Right ventricle myocardium superior (tissue), 1 donor: ENCODE data around the gene GABRB3. TPM values are rescaled to one million over a fixed set of nuclear protein-coding genes. Genes with fewer than 3 reads are reported as not detected.

Experiments used
- ATAC-seq: fragments of 200-7000 bp; cut with Tn5 transposase; one replicate; pipeline ENCODE4 v1.9.1; 2020; ENCODE audit warnings: mild to moderate bottlenecking; ENCODE audit not compliant: poor library complexity
- DNase-seq: peaks from one replicate; pipeline ENCODE4 v3.0.0-alpha.2; 2020
- intact Hi-C: fragments of 100-400 bp; cut with DNase I; formaldehyde crosslinking; loops from one replicate; pipeline ENCODE4 v1.11.2; 2022
- total RNA-seq: library from RNA; stranded (reverse); fragmentation: NEBNext Ultra II Directional; extraction: Animal tissue kit (Norgen Biotek cat#: 25700); gene quantifications from one replicate; pipeline ENCODE4 v1.2.1, GENCODE V29; 2021
- donor health status: DM: no; HTN: yes; CAD: no; lungs with severe emphysema.

The GABRB3 gene
- total RNA-seq, 1 donor from 2014 or later, result 1.6 TPM

DNA sequence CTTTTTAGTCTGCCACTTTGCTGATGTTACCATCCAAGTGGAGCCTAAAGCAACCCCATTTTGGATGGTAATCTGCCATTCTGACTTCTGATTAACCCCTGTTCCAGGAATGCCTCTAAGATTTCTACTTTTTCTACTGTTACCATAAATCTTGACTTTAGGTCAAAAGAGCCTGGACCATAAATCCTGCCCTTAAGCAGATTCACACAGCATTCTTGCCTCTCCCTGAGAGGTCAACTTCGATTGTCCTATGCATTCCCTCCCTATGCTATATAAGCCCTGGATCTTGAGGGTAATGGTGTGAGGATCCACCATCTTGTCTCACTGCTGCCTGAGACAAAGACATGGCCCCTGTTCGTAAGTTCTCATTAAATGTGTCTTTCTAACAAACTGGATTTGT lies 177.3 kb downstream of the GABRB3 start:
- ATAC-seq (no peak), DNase-seq (no peak)
- intact Hi-C loops, result no loop called here

DNA sequence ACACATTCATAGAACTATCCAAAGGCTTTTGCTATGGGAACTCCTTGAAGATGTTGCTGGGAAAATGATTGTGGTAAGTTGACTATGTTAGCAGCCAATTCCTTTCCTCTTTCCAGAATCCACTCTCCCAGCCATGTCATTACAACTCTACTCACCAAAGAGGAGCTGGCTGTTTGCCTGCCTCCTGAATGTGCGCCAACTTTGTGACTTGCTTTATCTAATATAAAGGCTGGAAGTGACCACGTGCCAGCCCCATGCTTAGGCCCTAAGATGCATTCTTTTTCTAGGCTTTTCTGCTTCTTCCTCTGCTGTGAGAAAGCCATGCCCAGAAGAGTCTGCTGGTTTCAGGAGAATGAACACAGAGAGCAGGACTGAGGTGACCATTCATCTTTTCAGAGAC lies 182.2 kb downstream of the GABRB3 start:
- ATAC-seq (no peak), DNase-seq (no peak)
- intact Hi-C loops, result no loop called here

DNA sequence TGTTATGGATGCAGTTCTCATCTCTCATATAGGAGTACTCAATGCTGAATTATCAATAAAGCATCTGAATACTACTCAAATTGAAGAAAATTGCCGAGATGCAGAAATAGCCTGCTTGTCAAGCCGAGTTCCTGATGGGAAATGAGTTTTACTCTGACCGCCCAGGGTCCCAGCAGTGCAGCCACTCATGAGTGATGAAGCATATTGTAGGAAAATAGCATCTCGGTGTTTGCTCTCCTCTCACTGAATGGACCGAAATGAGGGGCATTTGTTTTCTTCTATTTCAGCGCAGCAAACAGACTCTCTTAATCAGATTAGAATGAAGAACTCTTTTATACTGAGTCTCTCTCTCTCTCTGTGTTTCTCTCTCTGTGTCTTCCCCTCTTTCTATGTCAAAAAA lies 190.0 kb downstream of the GABRB3 start:
- ATAC-seq, result no peak
- intact Hi-C loops, result no loop called here
- no peak for DNase-seq

DNA sequence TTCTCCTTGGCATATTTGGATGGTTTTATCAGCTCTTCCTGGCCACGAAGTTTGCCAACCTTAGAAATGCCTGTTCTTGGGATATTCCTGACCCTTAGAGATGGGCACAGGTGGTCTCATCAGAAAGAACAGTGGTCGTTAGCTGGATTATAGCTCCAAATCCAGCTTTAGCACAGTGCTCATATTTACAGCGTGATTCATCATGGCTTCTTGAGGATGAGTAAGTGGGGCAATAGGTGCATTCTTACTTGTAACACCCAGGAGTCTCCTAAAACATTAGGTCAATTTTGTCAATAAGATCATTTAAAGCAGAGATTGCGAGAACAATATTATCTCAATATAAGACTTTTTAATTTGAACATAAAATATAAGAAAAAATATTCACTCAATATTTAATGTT lies 191.9 kb downstream of the GABRB3 start:
- ATAC-seq, result no peak
- intact Hi-C loops, result no loop called here

DNA sequence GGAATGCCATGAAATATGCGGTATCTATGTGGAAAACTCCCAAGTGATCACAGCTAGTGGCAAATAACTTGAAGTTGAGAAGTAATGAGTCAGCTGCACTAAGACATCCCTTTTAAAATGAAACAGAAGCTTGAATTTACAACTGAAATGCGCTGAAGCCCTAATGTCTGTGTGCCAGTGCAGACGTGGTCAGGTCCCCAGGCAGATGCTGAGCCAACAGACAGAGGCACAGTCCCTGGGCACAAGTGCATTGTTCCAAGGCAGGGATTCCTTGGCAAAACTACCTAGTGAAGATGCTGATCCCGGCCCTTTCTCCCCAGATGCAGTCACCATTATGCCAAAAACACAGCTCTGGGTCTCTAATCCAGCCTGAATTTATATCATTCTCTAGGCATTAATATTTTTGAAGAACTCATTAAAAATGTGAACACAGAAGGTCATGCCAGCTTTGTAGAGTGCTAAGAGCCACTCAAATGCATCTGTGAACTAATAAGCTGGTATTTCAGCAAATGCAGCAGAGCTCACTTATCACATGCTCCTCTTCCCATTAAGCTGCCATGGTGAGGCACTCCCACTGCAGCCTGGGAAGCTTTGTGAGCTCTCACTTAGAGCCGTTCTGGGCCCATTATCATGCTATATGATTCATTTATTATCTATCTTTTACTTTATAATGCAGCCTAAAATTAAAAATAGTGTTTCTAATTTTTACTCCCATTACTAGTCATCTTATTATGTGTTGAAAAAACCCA lies 200.1 kb downstream of the GABRB3 start:
- no peak for ATAC-seq
- no peak for DNase-seq
- intact Hi-C loops, result no loop called here

More for the DNA sequence above, 191.9 kb downstream of the GABRB3 start:
- DNase-seq, result no peak

DNA sequence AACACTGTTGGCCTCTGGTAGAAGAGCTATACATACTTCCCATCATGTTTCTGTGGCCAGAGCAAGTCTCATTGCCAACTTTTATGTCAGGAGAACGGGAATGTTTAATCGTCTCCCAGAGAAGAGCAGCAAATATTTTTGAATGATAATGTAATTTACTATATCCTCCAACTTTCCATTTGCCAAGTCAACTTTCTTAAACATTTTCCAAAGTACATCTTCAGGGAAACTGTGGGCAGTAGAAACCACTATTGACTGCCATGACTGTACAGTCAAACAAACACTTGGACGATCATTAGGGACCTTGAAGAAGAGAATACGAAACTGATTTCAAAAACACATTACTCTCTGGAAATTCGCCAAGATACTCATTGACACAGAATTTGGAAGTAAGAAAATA lies 201.5 kb downstream of the GABRB3 start:
- no peak for DNase-seq
- intact Hi-C loops, result no loop called here
- no peak for ATAC-seq

DNA sequence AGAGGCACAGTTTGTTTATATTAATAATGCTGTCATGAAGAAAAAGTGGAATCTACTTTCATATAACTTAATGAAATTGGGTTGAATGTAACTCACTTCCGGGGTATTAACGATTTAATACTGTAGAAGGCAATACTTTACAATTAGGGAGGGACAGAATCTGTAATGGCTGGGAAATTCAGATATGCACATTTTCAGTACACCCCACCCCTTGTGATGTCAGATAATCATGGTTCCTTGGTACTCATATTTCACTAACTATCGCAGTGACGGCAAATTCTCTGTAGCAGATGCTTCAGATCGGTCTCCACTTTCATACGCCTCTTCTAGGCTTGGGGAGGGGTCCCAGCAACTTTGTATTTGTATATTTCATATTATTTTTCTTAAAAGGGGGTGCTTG lies 207.3 kb downstream of the GABRB3 start:
- intact Hi-C loops, result no loop called here
- DNase-seq (no peak), ATAC-seq (no peak)

DNA sequence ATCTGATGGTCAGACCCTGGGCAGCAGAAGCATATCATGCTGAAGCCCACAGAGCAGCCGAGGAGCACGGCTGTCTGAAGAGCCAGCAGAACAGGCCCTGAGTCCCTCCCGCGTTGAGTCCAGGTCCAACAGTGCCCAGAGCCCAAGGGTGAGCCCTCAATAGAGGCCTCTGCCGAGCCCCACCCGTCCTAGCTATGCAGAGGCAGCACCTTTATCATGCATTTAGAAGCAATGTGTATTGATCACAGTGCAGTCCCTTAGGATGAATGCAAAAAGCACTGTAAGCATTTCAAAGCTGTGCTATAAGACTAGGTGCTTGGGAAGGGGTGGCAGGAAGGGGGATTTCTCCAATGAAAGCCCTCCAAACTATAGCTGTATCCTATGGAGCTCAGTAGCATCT lies 208.5 kb downstream of the GABRB3 start:
- ATAC-seq (no peak), DNase-seq (no peak)
- intact Hi-C loops, result no loop called here

DNA sequence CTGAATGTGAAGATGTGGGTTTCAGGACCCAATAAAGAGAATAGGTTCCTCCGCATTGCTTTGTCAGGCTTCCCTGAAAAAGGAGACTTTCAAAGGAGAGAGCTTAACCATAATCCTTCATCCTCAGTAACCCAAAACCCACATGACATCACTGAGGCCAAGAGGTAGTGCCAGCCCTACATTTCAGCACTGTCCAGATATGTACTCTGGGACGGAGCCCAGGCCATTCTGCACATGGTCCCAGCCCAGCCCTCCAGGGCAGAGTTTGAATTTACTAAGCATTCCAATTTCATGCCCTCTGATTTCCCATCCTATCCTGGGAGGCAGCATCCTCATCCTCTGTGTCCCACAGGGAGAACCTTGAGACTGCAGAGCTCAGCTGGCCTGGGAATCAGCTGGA lies 210.5 kb downstream of the GABRB3 start:
- intact Hi-C loops, result no loop called here
- ATAC-seq (peak; percentile 75), DNase-seq (no peak)

DNA sequence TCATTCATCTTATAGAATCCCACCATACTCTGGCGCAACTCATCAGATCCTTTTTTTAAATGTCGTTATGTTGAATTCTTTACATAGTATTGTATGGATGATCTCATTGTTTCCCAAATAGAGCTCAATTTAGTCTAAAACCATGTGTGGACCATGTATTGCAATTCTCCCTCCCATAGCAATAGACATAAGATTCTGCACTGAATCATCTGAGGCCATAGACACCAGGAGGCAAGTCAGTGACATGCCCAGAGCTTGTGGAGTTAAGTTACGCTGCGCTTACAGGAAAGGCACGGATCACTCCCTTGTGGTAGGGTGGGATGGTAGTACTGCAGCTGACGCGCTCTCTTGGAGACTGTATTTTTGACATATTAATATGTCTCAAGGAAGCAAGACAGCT lies 211.0 kb downstream of the GABRB3 start:
- intact Hi-C loops, result no loop called here
- DNase-seq, result no peak
- ATAC-seq, result no peak

DNA sequence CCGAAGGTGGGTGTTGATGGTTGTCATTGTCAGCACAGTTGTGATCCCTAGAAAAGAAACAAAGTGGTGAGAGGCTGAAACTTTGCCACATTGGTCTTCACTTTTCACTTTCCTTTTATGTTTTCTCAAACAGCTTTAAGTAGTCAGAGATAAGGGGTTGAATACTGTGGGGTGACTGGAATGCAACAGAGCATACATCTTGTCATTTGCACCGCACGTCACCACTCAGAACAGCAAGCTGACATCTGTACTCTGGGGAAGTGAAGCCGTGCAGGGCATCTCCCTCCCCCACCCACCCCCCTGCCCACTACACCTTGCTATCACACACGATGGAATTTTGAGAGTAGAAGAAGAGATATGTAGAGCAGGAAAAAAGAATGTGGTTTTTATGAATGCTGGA lies 211.7 kb downstream of the GABRB3 start:
- intact Hi-C loops, result no loop called here
- ATAC-seq (peak; percentile 89), DNase-seq (no peak)

DNA sequence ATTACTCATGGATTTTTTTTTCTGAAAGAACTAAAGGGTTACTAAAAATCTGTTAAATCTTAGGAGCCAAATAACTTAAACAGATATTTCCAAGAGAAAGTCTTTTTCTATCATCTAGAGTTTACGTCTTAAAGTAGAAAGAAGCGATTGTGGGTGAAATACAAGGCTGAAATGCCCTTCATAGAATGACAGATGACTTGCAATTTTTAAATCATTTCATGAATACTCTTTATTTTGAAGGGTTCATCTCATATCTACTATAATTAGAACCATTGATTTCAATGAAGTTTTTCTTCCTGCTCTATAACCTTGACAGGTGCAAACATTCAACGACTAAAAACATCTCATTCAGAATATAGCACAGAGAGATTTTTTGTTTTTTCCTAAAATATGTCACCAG lies 217.0 kb downstream of the GABRB3 start:
- no peak for DNase-seq
- intact Hi-C loops, result no loop called here
- no peak for ATAC-seq

DNA sequence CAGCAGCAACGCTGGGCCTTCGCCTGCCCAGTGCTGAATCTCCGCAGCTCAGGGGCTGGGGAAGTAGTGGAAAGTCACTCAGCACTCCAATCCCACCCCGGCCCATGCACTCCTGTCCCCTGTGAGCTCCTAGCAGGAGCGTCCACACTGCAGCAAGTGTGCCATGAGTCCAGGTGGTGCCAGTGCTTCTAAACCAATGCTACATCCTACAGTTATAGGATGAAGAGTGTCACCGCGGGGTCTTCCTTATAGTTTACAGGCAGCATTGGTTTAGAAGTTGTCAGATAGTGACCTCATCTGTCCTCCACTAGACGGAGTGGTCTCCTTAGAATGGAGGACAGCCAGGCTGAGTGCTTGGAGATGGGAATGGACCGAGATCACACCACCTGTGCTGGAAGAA lies 221.4 kb downstream of the GABRB3 start:
- no peak for DNase-seq
- ATAC-seq, result no peak
- intact Hi-C loops, result no loop called here

DNA sequence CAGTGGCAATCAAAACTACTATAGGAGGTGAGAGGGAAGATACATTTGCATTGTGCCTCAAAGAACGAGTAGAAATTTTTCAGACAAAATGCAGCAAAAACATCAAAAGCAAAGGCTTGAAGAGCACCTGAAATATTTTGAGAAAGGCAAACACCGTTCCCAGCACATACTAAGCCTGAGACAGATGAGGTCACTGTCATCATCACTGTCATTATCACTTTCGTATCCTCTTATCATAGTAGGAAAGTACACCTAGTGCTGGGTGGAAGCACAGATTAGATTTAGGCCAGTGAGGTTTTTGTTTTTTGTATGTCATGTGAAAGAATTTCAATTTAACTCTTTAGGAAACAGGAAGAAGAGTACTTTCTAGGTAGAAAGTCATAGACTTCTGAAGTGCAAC lies 222.0 kb downstream of the GABRB3 start:
- DNase-seq (no peak), ATAC-seq (no peak)
- intact Hi-C loops, result no loop called here

DNA sequence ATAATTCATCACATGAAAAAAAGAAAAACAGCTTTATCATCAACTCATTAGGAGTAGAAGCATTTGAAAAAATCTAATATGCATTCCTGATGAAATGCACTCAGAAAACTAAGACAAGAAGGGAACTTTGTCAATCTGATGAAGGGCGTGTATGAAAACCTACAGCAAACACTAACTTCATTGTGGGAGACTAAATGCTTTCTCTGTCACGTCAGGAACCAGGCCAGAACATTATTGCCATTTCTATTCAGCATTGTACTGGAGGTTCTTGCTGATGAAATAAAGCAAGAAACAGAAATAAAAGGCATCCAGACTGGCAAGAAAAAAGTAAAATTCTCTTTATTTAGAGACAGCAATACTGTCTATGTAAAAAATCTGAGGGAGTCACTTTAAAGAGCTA lies 235.2 kb downstream of the GABRB3 start:
- DNase-seq, result no peak
- no peak for ATAC-seq
- intact Hi-C loops, result no loop called here

DNA sequence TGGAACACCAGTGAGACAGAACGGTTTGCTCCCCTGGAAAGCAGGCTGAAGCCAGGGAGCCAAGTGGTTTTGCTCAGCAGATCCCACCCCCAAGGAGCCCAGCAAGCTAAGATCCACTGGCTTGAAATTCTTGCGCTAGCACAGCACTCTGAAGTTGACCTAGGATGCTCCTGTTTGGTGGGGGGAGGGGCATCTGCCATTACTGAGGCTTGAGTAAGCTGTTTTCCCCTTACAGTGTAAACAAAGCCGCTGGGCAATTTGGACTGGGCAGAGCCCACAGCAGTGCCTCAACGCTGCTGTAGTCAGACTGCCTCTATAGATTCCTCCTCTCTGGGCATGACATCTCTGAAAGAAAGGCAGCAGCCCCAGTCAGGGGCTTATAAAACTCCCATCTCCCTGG lies 241.4 kb downstream of the GABRB3 start:
- DNase-seq (no peak), ATAC-seq (no peak)
- intact Hi-C loops, result no loop called here

DNA sequence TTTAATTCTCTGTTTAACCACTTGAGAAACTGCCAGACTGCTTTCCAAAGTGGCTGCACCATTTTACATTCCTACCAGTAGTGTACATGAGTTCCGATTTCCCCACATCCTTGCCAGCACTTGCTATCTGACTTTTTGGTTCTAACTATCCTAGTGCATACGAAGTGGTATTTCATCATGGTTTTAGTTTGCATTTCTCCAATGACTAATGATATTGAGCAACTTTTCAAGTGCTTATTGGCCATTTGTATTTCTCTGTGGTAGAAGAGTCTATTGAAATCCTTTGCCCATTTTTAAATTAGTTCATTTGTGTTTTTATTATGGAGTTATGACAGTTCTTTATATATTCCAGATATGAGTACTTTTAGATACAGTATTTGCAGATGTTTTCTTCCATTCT lies 247.8 kb downstream of the GABRB3 start:
- ATAC-seq (no peak), DNase-seq (no peak)
- intact Hi-C loops, result no loop called here

DNA sequence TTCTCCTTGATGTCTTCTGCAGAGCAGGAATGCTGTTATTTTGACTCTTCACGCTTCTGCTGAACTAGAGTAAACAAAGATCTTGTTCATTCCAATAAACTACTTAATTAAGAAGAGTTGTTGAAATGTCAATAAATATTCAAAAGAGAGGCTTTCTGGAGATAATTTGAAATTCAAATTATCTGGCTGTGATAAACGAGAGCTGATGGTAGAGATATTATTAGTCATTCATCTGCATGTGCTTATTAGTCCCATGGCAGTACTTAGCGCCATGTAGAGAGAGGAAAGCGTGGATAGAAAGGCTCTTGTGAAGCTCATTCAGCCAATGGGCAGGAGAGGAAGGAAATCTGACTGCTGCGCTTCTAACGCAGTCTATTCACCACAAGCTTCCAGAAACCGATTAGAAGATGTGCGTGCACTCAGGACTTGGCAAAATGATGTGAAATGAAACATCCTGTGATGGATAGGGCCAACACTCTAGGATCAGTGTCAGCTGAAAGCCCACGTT lies 251.1 kb downstream of the GABRB3 start:
- DNase-seq (no peak), ATAC-seq (no peak)
- intact Hi-C loops, result no loop called here

DNA sequence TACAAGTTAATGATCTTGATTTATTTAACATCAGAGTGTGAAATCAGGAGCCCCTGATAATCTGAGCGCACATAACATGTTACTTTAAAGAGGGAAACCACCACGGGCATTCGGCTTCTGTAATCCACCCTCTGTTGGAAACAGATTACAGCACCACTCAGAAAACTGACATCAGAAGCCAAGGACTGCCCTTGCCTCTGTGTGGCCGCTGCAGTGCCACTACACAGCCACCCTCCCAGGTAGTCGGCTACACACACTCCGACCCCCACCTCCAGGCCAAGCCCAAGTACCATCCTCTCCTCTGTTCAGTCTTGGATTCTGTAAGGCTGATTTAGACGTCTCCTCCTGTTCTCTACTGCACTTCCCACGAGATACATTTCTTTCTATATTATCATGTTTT lies 251.7 kb downstream of the GABRB3 start:
- DNase-seq (no peak), ATAC-seq (no peak)
- intact Hi-C loops, result no loop called here

DNA sequence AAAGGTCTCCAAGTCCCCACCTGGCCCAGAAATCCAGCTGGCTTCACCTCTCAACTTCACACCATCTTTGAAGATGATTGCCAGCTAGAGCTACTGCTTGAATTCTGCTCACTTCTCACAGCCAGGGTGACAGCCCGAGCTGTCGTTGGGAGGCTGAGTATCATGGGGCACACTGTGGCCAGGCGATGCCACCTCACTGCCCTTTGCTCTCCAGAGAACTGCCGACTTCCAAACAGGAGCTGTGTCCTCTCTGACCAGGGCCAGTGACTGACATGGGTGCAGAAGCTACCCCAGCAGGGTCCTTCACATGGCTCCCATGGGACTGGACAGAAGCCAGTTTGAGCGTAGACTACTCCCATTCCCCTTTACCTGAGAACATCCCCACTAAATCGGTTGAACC lies 254.0 kb downstream of the GABRB3 start:
- ATAC-seq (no peak), DNase-seq (no peak)
- intact Hi-C loops, result no loop called here
